Keratinocyte (primary cell): ENCODE measurements around the gene RBM44.

Experiments
- CTCF ChIP-seq, 3 experiments: IDR thresholded peaks in 1 of 3; conservative IDR thresholded peaks in 1 of 3; optimal IDR thresholded peaks in 1 of 3; 2 replicates in 2 of 3; 3 replicates in 1 of 3; pipeline versions ENCODE3 to v1.5.1; 2011; ENCODE audit warnings: low read length in 3 of 3, mild to moderate bottlenecking in 3 of 3, moderate library complexity in 2 of 3, control low read depth in 1 of 3, inconsistent platforms in 1 of 3; ENCODE audit not compliant: insufficient read depth in 2 of 3; ENCODE audit errors: extremely low read depth in 1 of 3
- EZH2 ChIP-seq: IDR thresholded peaks from one replicate; pipeline ENCODE4 v1.6.1; 2012; ENCODE audit warnings: inconsistent platforms, mild to moderate bottlenecking, low read length, moderate library complexity

DNA sequence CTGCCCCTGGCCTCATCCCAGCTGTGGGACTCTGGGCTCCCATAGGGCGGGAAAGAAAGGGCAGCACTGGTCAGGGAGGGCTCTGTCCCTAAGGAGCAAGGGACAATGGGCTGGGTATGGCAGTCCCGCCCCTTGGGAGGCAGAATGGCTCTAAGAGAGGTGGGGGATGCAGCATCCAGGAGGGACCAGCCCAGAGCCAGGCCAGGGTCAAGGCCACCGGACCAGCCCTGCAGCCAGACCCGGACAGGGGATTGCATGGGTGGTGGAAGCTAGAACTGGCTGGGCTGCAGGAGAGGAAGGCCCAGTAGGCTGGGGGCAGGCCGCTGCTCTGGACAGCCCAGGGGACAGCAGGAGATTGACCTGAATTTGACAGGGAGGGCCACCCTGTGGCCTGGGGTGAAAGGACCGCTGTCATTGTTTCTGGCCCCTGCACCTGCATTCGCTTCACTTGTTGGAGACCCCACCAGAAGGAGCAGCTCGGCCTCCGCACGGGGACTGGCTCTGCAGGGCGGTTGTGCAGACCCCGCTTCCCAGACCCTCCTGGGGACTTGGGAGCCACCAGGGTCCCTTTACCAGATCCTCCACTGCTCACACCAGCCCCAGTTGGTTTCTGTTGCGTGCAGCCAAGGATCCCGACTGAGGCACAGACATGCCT, 75.4 kb downstream of the RBM44 start:
- TF ChIP-seq CTCF (optimal IDR thresholded peaks at IDR 0.05 in 1 of 3, IDR thresholded peaks at IDR 0.05 in 1 of 3, conservative IDR thresholded peaks at IDR 0.05 in 1 of 3; ENCODE audit: extremely low read depth in 1 of 3, insufficient read depth in 2 of 3, low read length in 3 of 3) (no peak), EZH2 (no peak)
